Cardiac septum (tissue), 1 donor: ENCODE results near the gene ADGRB2. TPM values are rescaled to one million over a fixed set of nuclear protein-coding genes. Genes with fewer than 3 reads are reported as not detected.

ENCODE experiments used
- DNase-seq: peaks from one replicate; pipeline ENCODE4 v3.0.0-alpha.2; 2020; ENCODE audit warnings: low spot score
- intact Hi-C: fragments of 100-400 bp; cut with DNase I; formaldehyde crosslinking; loops from one replicate; pipeline ENCODE4 v1.14.0; 2022
- total RNA-seq: library from RNA; stranded (reverse); fragmentation: NEBNext Ultra II Directional; extraction: Animal tissue kit (Norgen Biotek cat#: 25700); gene quantifications from one replicate; pipeline ENCODE4 v1.2.1, GENCODE V29; 2021
- donor health status: DM: no; HTN: no; CAD: no.

The ADGRB2 gene
- total RNA-seq, 1 donor from 2014 or later: 7.7 TPM

GRCh38 chr1:31756578-31756977 is 7.6 kb downstream of the ADGRB2 start:
- intact Hi-C loops: no loop called here
- DNase-seq: no peak

- DNase-seq: no peak
- intact Hi-C loops: loop anchor here (2.0 kb wide), 1 partner anchor 55 kb away; no protein-coding TSS in a partner anchor
Observed at GRCh38 chr1:31755850-31756492, 8.2 kb downstream of the ADGRB2 start.

DNA sequence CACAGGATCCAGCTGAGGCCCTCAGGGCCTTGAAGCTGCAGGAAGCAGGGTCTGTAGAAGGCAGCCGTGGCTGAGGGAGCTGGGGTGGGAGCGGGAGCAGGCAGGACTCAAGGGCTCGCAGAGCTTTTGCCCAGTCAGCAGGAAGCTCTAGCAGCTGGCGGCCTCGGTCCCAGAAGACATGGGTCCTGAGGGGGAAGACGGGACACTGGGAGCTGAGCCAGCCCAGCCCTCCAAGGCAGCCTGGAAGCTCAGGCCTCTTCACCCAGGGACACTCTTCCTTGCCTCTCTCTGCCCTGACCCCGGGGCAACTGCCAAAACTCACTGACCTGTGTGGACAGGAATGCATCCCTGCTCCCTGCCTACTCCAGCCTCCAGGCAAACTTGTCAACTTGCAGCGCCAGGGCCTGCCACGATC is 8.9 kb downstream of the ADGRB2 start:
- no peak for DNase-seq

DNA sequence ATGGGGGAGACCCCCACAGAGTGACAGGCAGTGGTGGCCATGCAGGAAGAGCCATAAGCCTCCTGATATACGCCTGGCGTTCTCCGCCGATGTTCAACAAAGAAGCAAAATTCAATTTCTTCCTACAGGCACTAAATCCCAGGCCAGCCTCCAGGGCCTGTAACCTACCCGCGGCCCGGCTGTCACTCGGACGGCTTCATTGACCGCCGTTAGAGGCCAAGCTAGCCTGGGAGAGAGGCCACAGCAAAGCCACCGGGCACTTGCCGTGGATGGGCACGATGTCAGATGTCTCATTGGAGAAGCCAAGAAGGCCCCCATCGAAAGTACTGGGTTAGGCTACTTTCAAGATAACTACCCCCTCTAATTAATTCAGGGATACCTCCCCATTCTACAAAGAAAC is 9.7 kb downstream of the ADGRB2 start:
- no peak for DNase-seq
- intact Hi-C loops: loop anchor here (2.0 kb wide), 1 partner anchor 54 kb away; no protein-coding TSS in a partner anchor

More for the DNA sequence above, 8.9 kb downstream of the ADGRB2 start:
- intact Hi-C loops: loop anchor here (2.0 kb wide), 1 partner anchor 54 kb away; no protein-coding TSS in a partner anchor

DNA sequence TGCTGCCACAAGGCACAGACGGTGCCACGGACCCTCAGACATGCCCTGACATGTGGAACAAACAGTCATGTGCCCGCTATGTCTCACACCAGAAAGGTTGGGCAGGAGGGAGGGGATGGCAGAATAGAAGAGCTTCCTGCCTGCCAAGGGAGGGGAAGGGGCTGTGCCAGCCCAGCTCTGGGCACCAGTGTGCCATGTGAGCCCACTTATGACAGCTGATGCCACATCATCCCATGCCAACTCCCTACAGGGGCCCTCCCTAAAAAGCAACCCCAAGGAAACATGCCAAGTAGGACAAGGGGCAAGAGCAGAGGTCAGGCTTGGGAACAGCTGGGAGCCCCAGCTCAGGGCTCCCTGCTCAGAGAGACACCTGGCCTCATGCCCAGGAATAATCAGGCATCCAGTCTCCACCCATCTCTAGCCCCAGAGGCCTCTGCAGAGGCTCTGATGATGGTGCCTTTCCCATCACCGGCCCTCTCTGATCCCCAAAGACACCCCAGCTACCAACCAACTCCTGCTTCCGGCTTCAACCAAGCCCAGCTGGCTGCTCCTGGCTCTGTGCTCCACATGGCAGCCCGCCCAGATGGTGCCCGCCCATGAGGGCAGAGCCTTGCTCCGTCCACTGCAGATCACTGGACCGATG is 10.3 kb downstream of the ADGRB2 start:
- intact Hi-C loops: loop anchor here (2.0 kb wide), 1 partner anchor 53 kb away; no protein-coding TSS in a partner anchor
- peak; percentile 81 for DNase-seq

- DNase-seq: no peak
- intact Hi-C loops: no loop called here
Observed at GRCh38 chr1:31752952-31753475, 11.1 kb downstream of the ADGRB2 start.

DNA sequence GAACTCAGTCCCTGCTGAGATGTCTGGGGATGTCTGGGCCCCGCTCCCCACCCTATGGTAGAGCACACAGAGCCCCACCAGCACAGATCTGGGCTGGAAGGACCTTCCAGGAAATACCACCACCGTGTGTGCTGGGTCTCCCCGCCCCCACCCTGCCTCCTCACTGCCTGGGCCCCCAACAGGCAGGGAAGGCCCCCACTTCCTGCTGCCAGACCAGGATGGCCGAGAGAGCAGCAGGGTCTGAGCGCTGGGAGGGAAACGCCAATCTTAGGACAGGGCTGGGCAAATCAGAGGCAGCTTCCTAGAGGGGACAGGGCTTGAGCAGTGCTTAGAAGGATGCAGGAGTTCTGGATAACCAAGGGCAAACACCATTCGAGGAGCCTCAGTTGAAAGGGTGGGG is 11.9 kb downstream of the ADGRB2 start:
- intact Hi-C loops: no loop called here
- DNase-seq: no peak

DNA sequence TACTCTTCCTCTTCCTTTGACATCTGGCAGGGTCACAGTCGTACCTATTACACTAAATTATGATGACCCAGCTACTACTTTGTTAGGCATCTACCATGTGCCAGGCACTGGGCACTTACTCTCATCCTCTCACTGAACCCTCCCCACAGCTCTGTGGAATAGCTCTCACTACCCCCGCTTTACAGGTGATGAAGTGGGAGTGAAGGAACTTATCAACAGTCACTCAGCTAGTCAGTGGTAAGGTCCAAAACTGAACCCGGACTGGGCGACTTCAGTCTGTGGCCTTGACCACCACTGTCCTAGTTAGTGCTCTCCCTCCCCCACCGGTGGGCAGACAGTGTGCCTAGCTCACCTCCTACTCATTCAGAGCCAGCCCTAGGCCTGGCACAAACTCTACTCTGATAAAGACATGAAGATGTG is 12.3 kb downstream of the ADGRB2 start:
- DNase-seq: no peak

DNA sequence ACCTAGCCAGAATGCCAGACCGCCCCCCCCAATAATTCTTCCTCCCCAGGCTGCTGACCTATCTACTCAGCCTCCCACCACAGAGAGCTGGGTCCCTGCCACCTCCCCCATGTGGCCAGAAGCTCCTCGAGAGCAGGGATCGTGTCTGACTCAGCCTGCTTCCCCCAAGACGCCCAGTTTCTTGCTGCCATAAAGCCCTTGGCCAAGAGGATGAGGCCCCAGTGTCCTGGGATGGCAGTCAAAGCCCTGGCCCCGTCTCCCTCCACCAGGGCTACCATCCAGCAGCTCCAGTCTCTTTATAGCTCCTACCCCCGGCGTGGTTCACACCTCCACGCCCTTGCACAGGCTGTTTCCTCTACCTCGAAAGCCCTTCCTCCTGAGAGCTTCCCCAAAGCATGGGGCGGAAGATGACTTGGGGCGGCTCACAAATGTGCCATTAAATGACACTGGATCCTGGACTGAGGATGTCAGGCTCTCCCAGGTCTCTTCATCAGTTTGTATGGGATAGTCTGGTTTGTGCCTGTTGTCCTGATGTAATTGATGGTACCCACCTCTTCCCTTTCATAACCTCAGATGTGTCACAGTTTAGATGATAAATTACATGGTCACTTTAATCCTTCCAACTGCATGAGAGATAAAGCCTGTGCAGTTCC is 13.2 kb downstream of the ADGRB2 start:
- intact Hi-C loops: no loop called here
- DNase-seq: no peak

More for the DNA sequence above, 12.3 kb downstream of the ADGRB2 start:
- intact Hi-C loops: no loop called here

DNA sequence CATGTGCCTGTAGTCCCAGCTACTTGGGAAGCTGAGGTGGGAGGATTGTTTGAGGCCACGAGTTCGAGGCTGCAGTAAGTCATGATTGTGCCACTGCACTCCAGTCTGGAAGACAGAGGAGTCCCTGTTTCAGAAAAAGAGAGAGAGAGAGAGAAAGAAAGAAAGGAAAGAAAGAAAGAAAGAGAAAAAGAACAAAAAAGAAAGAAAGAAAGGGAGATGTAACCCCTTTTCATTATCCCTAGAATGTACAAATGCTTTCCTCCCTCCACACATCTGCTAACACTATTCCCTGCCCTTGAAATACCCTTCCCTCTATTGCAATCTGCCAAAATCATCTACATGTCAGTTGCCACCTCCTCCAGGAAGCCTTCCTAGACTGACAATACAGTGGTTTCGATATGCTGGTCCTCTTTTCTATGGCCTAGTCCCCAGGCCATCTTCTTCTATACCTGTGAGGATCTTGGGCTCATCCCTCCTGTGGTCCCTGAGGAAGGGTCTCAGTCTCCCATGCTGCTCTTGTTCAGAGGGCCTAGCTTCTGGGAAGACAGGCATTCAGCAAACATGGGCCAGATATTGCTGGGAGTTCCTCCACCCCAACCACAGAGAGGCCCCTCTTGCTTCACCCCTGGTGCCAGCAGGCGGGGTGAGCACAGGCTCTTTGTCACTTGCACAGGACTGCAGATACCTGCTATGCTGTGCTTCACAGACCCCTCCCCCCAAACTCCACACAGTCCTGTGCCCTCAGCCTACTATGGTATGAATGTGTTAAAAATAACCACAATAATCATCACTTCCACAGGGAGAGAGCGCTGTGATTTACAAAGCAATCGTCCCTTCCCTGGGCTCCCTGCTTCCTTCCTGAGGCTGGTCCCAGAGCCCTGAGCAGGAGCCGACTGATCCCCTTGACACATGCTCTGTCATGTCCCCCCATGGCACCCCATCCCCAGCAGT is 14.1 kb downstream of the ADGRB2 start:
- DNase-seq: no peak
- intact Hi-C loops: no loop called here

DNA sequence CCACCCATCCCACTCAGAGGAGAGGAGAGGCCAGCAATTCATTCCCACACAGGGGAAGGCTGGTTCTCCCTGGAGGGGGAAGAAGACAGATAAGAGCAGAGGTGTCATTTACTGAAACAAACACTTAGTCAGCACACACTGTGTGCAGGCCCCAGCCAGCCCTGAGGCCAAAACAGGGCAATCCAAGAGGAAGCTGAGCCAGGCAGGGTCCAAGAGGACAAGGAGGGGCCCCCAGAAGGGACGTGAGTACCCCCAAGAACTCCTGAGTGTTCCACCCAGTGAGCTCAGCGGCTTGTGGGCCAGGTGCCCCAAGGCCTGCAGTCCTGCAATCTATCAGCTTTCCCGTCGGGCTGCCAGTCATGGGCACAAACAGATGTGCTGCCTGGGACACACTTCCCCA is 15.8 kb downstream of the ADGRB2 start:
- intact Hi-C loops: no loop called here

GRCh38 chr1:31747304-31747703 is 16.8 kb downstream of the ADGRB2 start:
- intact Hi-C loops: no loop called here
- no peak for DNase-seq

More for the DNA sequence above, 15.8 kb downstream of the ADGRB2 start:
- DNase-seq: no peak

- no peak for DNase-seq
Observed at GRCh38 chr1:31746687-31747086, 17.5 kb downstream of the ADGRB2 start.

GRCh38 chr1:31745946-31746670 is 18.0 kb downstream of the ADGRB2 start:
- no peak for DNase-seq
- intact Hi-C loops: no loop called here

More at GRCh38 chr1:31746687-31747086, 17.5 kb downstream of the ADGRB2 start:
- intact Hi-C loops: no loop called here

- DNase-seq: no peak
Observed at GRCh38 chr1:31745096-31745945, 18.8 kb downstream of the ADGRB2 start.

GRCh38 chr1:31744165-31744888 is 19.8 kb downstream of the ADGRB2 start:
- intact Hi-C loops: no loop called here

More at GRCh38 chr1:31745096-31745945, 18.8 kb downstream of the ADGRB2 start:
- intact Hi-C loops: no loop called here

More at GRCh38 chr1:31744165-31744888, 19.8 kb downstream of the ADGRB2 start:
- no peak for DNase-seq
